Osteocyte (in vitro differentiated cells): ENCODE data around the gene PLCG2. TPM values are rescaled to one million over a fixed set of nuclear protein-coding genes. Genes with fewer than 3 reads are reported as not detected.

Source experiments
- total RNA-seq: library from RNA; stranded (reverse); gene quantifications from 2 replicates; pipeline ENCODE4 v1.2.1, GENCODE V29; 2021

PLCG2 gene
- total RNA-seq, 1 donor from 2014 or later: not detected

Other genes with a start within 250 kb of the PLCG2 start
- gene SDR42E1, start 232.2 kb downstream of the PLCG2 start, total RNA-seq: not detected in 2 replicates